ENCODE results near the gene DGCR8. TPM values are rescaled to one million over a fixed set of nuclear protein-coding genes. Genes with fewer than 3 reads are reported as not detected.

The DGCR8 gene
- total RNA-seq, 4 donors from 2014 or later = 13.7 to 33.8 (median 18.7) TPM

DNA sequence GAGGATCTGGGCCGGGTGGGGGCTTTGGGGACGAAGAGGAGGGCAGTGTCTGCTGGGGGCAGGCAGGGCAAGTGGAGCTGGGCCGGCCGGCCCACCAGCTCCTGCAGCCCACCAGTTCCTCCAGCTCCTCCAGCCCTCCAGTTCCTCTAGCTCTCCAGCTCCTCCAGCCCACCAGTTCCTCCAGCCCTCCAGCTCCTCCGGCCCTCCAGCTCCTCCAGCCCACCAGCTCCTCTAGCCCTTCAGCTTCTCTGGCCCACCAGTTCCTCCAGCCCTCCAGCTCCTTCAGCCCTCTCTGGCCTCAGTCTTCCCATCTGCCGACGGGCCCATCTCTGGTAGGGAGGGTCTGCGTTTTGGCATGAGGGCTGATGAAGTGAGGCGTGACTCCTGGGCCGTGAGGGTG, 80.0 kb downstream of the DGCR8 start:
- Histone ChIP-seq H3K4me1 (peaks cover 0 to 11% (median 0%) of the 10 kb centered on the region in 3 donors), H3K4me3 (no peak overlapping the region), H3K36me3 (no peaks in the 10 kb centered on the region), H3K27ac (no peak overlapping the region), H3K9me3 (no peaks in the 10 kb centered on the region), H3K27me3 (peaks cover 0 to 46% (median 0%) of the 10 kb centered on the region in 4 donors)
- no peak for DNase-seq
- WGBS, 2 donors = 60 to 74% methylated on average over 6 of the region's 10 CpGs
- TF ChIP-seq, protein P1, sequence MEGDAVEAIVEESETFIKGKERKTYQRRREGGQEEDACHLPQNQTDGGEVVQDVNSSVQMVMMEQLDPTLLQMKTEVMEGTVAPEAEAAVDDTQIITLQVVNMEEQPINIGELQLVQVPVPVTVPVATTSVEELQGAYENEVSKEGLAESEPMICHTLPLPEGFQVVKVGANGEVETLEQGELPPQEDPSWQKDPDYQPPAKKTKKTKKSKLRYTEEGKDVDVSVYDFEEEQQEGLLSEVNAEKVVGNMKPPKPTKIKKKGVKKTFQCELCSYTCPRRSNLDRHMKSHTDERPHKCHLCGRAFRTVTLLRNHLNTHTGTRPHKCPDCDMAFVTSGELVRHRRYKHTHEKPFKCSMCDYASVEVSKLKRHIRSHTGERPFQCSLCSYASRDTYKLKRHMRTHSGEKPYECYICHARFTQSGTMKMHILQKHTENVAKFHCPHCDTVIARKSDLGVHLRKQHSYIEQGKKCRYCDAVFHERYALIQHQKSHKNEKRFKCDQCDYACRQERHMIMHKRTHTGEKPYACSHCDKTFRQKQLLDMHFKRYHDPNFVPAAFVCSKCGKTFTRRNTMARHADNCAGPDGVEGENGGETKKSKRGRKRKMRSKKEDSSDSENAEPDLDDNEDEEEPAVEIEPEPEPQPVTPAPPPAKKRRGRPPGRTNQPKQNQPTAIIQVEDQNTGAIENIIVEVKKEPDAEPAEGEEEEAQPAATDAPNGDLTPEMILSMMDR (IDR thresholded peaks at IDR 0.05) = no peak
- TF ChIP-seq POLR2A (IDR thresholded peaks at IDR 0.05) = no peak
- intact Hi-C loops (cut with DNase I) = loop anchor here (10.0 kb wide), 1 partner anchor 65 kb away; no protein-coding TSS in a partner anchor

Small RNA genes within 50 kb of the gene (small RNA-seq; reads per million reads assigned to genes)
- gene MIR185 = 1.8 to 4.6 (median 3.1) reads per million in 4 donors
- 0 reads per million in 4 donors for gene MIR6816
- 0 reads per million in 4 donors for gene RF00017
- 0 reads per million in 4 donors for gene RF00599

Other genes with a start within 250 kb of the DGCR8 start
- 1 to 10 TPM; 5.7 to 8.5 (median 6.4) TPM for gene GNB1L, start 225.4 kb upstream of the DGCR8 start, total RNA-seq
- gene RTL10, start 225.4 kb upstream of the DGCR8 start, total RNA-seq = 10 to 100 TPM in 2 of 4 donors, 1 to 10 TPM in 2; 9.4 to 18.2 (median 11.4) TPM
- gene COMT, start 138.5 kb upstream of the DGCR8 start, total RNA-seq = 100 to 1,000 TPM; 210 to 422 (median 234) TPM
- gene TXNRD2, start 138.4 kb upstream of the DGCR8 start, total RNA-seq = 10 to 100 TPM in 2 of 4 donors, 1 to 10 TPM in 2; 8.0 to 11.3 (median 10.4) TPM
- 10 to 100 TPM in 1 of 4 donors, 1 to 10 TPM in 3; 3.1 to 10.9 (median 7.1) TPM for gene ARVCF, start 63.4 kb upstream of the DGCR8 start, total RNA-seq
- gene TANGO2, start 59.1 kb upstream of the DGCR8 start, total RNA-seq = 10 to 100 TPM; 14.0 to 28.2 (median 17.6) TPM
- 100 to 1,000 TPM; 178 to 358 (median 212) TPM for gene RANBP1, start 35.9 kb downstream of the DGCR8 start, total RNA-seq
- 10 to 100 TPM; 30.9 to 58.6 (median 41.3) TPM for gene TRMT2A, start 37.0 kb downstream of the DGCR8 start, total RNA-seq
- 10 to 100 TPM; 14.7 to 22.9 (median 18.6) TPM for gene ZDHHC8, start 51.6 kb downstream of the DGCR8 start, total RNA-seq
- 1 to 10 TPM in 1 of 4 donors, not detected in 3; 2.1 TPM for gene CCDC188, start 70.8 kb downstream of the DGCR8 start, total RNA-seq
- 1 to 10 TPM in 3 of 4 donors, under 1 TPM in 1; 0.97 to 3.9 (median 2.5) TPM for gene RTN4R, start 188.1 kb downstream of the DGCR8 start, total RNA-seq
- 10 to 100 TPM; 35.7 to 56.2 (median 49.2) TPM for gene DGCR6L, start 239.8 kb downstream of the DGCR8 start, total RNA-seq

Measured in esophagus squamous epithelium (tissue), 5 donors.